ENCODE results near the gene TPCN2. TPM values are rescaled to one million over a fixed set of nuclear protein-coding genes. Genes with fewer than 3 reads are reported as not detected.

The TPCN2 gene
- total RNA-seq, 1 experiment from 2014 or later = 15.2 TPM

DNA sequence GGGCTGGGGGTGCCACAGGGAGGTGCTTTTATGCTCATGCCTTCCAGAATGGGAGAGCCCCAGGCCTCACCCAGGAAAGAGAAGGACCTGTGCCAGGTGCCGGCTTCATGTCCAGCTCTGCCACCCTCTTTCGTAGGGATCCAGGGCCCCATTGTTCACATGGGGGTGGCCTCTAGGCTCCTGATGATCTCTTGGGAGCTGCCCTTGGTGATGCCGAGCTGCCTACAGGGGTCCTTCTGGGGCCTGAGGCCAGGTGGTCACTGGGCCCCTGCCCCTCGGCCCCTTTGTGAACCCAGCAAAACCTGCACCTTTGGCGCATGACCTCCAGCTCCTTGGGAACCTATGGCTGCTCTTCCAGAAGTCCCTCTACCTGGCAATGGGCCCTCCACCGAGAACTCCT is 65.6 kb downstream of the TPCN2 start:
- no TSS peak for BruUV-seq (replicated peaks)
- no peaks in the 10 kb centered on the region for H4K20me1 ChIP-seq (ENCODE audit: insufficient read depth)
- H3K36me3 ChIP-seq (ENCODE audit: control insufficient read depth in 1 of 2, insufficient read depth in 2 of 2, low read length in 2 of 2) = no peaks in the 10 kb centered on the region
- TF ChIP-seq, protein P1, sequence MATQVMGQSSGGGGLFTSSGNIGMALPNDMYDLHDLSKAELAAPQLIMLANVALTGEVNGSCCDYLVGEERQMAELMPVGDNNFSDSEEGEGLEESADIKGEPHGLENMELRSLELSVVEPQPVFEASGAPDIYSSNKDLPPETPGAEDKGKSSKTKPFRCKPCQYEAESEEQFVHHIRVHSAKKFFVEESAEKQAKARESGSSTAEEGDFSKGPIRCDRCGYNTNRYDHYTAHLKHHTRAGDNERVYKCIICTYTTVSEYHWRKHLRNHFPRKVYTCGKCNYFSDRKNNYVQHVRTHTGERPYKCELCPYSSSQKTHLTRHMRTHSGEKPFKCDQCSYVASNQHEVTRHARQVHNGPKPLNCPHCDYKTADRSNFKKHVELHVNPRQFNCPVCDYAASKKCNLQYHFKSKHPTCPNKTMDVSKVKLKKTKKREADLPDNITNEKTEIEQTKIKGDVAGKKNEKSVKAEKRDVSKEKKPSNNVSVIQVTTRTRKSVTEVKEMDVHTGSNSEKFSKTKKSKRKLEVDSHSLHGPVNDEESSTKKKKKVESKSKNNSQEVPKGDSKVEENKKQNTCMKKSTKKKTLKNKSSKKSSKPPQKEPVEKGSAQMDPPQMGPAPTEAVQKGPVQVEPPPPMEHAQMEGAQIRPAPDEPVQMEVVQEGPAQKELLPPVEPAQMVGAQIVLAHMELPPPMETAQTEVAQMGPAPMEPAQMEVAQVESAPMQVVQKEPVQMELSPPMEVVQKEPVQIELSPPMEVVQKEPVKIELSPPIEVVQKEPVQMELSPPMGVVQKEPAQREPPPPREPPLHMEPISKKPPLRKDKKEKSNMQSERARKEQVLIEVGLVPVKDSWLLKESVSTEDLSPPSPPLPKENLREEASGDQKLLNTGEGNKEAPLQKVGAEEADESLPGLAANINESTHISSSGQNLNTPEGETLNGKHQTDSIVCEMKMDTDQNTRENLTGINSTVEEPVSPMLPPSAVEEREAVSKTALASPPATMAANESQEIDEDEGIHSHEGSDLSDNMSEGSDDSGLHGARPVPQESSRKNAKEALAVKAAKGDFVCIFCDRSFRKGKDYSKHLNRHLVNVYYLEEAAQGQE (IDR thresholded peaks at IDR 0.05; ENCODE audit: low read depth) = no peak
- no peak for TF ChIP-seq RAD21 (IDR thresholded peaks at IDR 0.05; ENCODE audit: low read depth)
- no peak for TF ChIP-seq YY1 (IDR thresholded peaks at IDR 0.05; ENCODE audit: extremely low read depth, insufficient replicate concordance, low read depth, low read length)
- no peak for TF ChIP-seq MAX (IDR thresholded peaks at IDR 0.05)
- no peak for TF ChIP-seq ELF1 (IDR thresholded peaks at IDR 0.05; ENCODE audit: borderline replicate concordance, low read depth)
- TF ChIP-seq TCF7L2 (IDR thresholded peaks at IDR 0.05; ENCODE audit: borderline replicate concordance, extremely low read depth, insufficient read depth, insufficient read length) = no peak
- no peak for TF ChIP-seq EGR1 (IDR thresholded peaks at IDR 0.05; ENCODE audit: low read depth)
- no peak for TF ChIP-seq FOSL1 (IDR thresholded peaks at IDR 0.05; ENCODE audit: low read depth)
- TF ChIP-seq EZH2phosphoT487 (IDR thresholded peaks at IDR 0.05; ENCODE audit: borderline replicate concordance) = no peak
- TF ChIP-seq ATF3 (IDR thresholded peaks at IDR 0.05) = no peak
- TF ChIP-seq ZFX (IDR thresholded peaks at IDR 0.05) = no peak
- no peak for TF ChIP-seq CEBPB (IDR thresholded peaks at IDR 0.05; ENCODE audit: low read depth)
- TF ChIP-seq ZNF274 (IDR thresholded peaks at IDR 0.05; ENCODE audit: low read depth, low read length) = no peak
- no peak for TF ChIP-seq POLR2AphosphoS5 (IDR thresholded peaks at IDR 0.05; ENCODE audit: low read depth, low read length)
- no peak for TF ChIP-seq SRF (IDR thresholded peaks at IDR 0.05; ENCODE audit: low read depth)
- no peaks in the 10 kb centered on the region for H3K79me2 ChIP-seq (ENCODE audit: insufficient read depth, low read length)
- POLR2A ChIA-PET = interaction anchor here (0.5 kb wide), 1 partner anchor 528 kb away, joined by 3 read pairs; no protein-coding TSS in a partner anchor
- DNase-seq (ENCODE audit: low read depth, low spot score) = no peak
- RAD21 ChIA-PET (ENCODE audit: low non-redundant PET in 1 of 2, low total read pairs in 2 of 2, uncharacterized antibody in 2 of 2, unreplicated experiment in 2 of 2) = no interaction called here
- H3K9me2 ChIP-seq (ENCODE audit: insufficient read depth) = no peaks in the 10 kb centered on the region
- H3K4me2 ChIP-seq (ENCODE audit: low read length) = no peak overlapping the region
- no peak overlapping the region for H2AFZ ChIP-seq (ENCODE audit: low read depth, low read length, poor library complexity, severe bottlenecking)
- intact Hi-C loops (cut with micrococcal nuclease) = no loop called here
- CTCF ChIA-PET = no interaction called here
- H3K27me3 ChIP-seq (ENCODE audit: insufficient read depth, low read length) = no peaks in the 10 kb centered on the region
- no peak overlapping the region for H3K4me3 ChIP-seq (replicated peaks in 1 of 2; ENCODE audit: low read depth in 1 of 2, low read length in 2 of 2)
- no peak overlapping the region for H3K9ac ChIP-seq (ENCODE audit: low read length)
- no peak for ATAC-seq
- no peak overlapping the region for H3K27ac ChIP-seq (ENCODE audit: low read depth, low read length)
- H3K4me1 ChIP-seq (ENCODE audit: control insufficient read depth in 1 of 2, insufficient read depth in 2 of 2, low read length in 2 of 2) = peaks cover 11 to 18% of the 10 kb centered on the region in 2 experiments; a peak in 3 of 4 replicates
- H3K9me3 ChIP-seq (ENCODE audit: control insufficient read depth in 1 of 2, insufficient read depth in 1 of 2, low read depth in 1 of 2, low read length in 2 of 2) = no peaks in the 10 kb centered on the region; a peak in 1 of 4 replicates
